ENCODE data around the gene KEL.

The KEL gene

GRCh38 chr7:142930126-142930730, 31.9 kb downstream of the KEL start:
- DNase-seq (ENCODE audit: low spot score): no peak

- no peak for DNase-seq (ENCODE audit: low spot score)
Measured at GRCh38 chr7:142927949-142928348, 34.2 kb downstream of the KEL start.

- DNase-seq (ENCODE audit: low spot score): no peak
Measured at GRCh38 chr7:142927085-142927745, 34.9 kb downstream of the KEL start.

- no peak for DNase-seq (ENCODE audit: low spot score)
Measured at GRCh38 chr7:142925413-142925812, 36.8 kb downstream of the KEL start.

GRCh38 chr7:142923391-142923790, 38.8 kb downstream of the KEL start:
- no peak for DNase-seq (ENCODE audit: low spot score)

GRCh38 chr7:142919656-142920055, 42.5 kb downstream of the KEL start:
- no peak for DNase-seq (ENCODE audit: low spot score)

- no peak for DNase-seq (ENCODE audit: low spot score)
Measured at GRCh38 chr7:142918901-142919300, 43.3 kb downstream of the KEL start.

GRCh38 chr7:142917447-142917846, 44.7 kb downstream of the KEL start:
- DNase-seq (ENCODE audit: low spot score): no peak

GRCh38 chr7:142916508-142916907, 45.7 kb downstream of the KEL start:
- no peak for DNase-seq (ENCODE audit: low spot score)

GRCh38 chr7:142915315-142915714, 46.8 kb downstream of the KEL start:
- DNase-seq (ENCODE audit: low spot score): no peak

GRCh38 chr7:142914121-142914520, 48.0 kb downstream of the KEL start:
- no peak for DNase-seq (ENCODE audit: low spot score)

GRCh38 chr7:142913566-142913965, 48.6 kb downstream of the KEL start:
- no peak for DNase-seq (ENCODE audit: low spot score)

- DNase-seq (ENCODE audit: low spot score): no peak
Measured at GRCh38 chr7:142913051-142913450, 49.1 kb downstream of the KEL start.

GRCh38 chr7:142910481-142910880, 51.7 kb downstream of the KEL start:
- no peak for DNase-seq (ENCODE audit: low spot score)

- DNase-seq (ENCODE audit: low spot score): no peak
Measured at GRCh38 chr7:142910031-142910433, 52.1 kb downstream of the KEL start.

GRCh38 chr7:142908921-142909890, 53.0 kb downstream of the KEL start:
- DNase-seq (ENCODE audit: low spot score): no peak

GRCh38 chr7:142908290-142908689, 53.9 kb downstream of the KEL start:
- no peak for DNase-seq (ENCODE audit: low spot score)

- DNase-seq (ENCODE audit: low spot score): no peak
Measured at GRCh38 chr7:142906643-142907042, 55.5 kb downstream of the KEL start.

- no peak for DNase-seq (ENCODE audit: low spot score)
Measured at GRCh38 chr7:142905759-142906158, 56.4 kb downstream of the KEL start.

GRCh38 chr7:142904128-142904527, 58.0 kb downstream of the KEL start:
- no peak for DNase-seq (ENCODE audit: low spot score)

GRCh38 chr7:142901426-142902259, 60.5 kb downstream of the KEL start:
- no peak for DNase-seq (ENCODE audit: low spot score)

GRCh38 chr7:142899661-142900060, 62.5 kb downstream of the KEL start:
- DNase-seq (ENCODE audit: low spot score): no peak

All from SK-N-DZ (cell line).